Parathyroid adenoma (tissue), 2 donors: ENCODE results near the gene TRIM27.

ENCODE experiments used
- H2AFZ ChIP-seq: fragments of 300-600 bp; sonication (generic); one replicate; pipeline ENCODE4 v1.7.0; 2017; ENCODE audit warnings: antibody characterized with exemption, mild to moderate bottlenecking
- H3K27ac ChIP-seq: fragments of 300-600 bp; sonication (generic); one replicate; pipeline ENCODE4 v1.7.0; 2017
- H3K27me3 ChIP-seq: fragments of 300-600 bp; sonication (generic); one replicate; pipeline ENCODE4 v1.7.0; 2017; ENCODE audit warnings: low read length; ENCODE audit not compliant: control insufficient read depth, insufficient read depth
- H3K36me3 ChIP-seq: fragments of 300-600 bp; sonication (generic); one replicate; pipeline ENCODE4 v1.7.0; 2017; ENCODE audit warnings: low read length; ENCODE audit not compliant: control insufficient read depth, insufficient read depth
- H3K4me1 ChIP-seq: fragments of 300-600 bp; sonication (generic); one replicate; pipeline ENCODE4 v1.7.0; 2017; ENCODE audit warnings: control low read depth
- H3K4me2 ChIP-seq: fragments of 300-600 bp; sonication (generic); one replicate; pipeline ENCODE4 v1.7.0; 2017; ENCODE audit warnings: low read length
- H3K4me3 ChIP-seq: fragments of 300-600 bp; sonication (generic); one replicate; pipeline ENCODE4 v1.7.0; 2017; ENCODE audit warnings: low read depth, low read length
- H3K79me2 ChIP-seq: fragments of 300-600 bp; sonication (generic); one replicate; pipeline ENCODE4 v1.7.0; 2017; ENCODE audit warnings: control low read depth
- H3K9ac ChIP-seq: fragments of 300-600 bp; sonication (generic); one replicate; pipeline ENCODE4 v1.7.0; 2017; ENCODE audit warnings: mild to moderate bottlenecking
- H3K9me3 ChIP-seq: fragments of 300-600 bp; sonication (generic); one replicate; pipeline ENCODE4 v1.7.0; 2017; ENCODE audit warnings: low read length; ENCODE audit not compliant: control insufficient read depth
- CTCF ChIP-seq: fragments of 300-600 bp; sonication (generic); IDR thresholded peaks from one replicate; pipeline ENCODE4 v1.7.0; 2017; ENCODE audit warnings: antibody characterized with exemption, mild to moderate bottlenecking
- donor health status: primary hyperparathyroidism.

Gene TRIM27

DNA sequence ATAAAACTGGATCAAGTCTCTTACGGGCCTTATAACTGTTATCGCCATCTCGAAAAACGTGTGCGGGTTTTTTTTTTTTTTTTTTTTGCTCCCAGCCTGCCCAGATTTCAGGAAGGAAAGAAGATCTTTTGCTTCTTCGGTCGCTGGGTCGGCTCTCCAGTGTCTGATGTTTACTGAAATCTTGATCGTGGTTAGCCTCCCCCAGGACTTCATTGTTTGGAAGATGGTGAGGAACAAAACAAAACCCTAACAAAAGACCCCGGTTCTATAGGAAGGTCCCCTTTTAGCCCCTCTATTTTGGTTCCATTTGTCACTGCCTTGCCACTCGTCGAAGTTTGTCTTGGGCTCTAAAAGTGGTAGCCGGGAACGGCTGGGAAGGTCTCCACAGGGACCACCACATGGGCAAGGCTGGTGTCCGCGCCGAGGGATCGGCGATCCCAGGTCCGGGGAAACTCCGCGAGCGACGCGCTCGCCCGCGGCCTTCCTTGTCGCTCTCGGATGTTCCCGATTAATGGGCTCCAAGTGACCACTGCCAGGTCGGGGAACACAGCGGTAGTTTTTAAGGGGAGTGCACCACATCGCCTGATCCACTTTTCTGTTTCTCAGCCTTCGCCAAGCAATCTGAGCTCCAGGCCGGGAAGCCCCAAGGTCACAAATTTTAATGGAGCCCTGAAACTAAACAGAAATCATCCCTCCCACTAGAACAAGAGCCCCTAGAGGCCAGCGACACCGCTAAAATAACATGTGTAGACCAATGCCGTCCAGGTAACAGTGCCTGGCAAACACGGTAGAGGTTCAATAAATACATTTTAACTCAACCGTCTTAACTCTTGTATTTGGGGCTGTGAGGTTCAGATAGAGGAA is 27.0 kb downstream of the TRIM27 start:
- Histone ChIP-seq H3K27ac (peak overlapping the region; percentile 97), H3K79me2 (no peaks in the 10 kb centered on the region), H3K36me3 (no peaks in the 10 kb centered on the region), H3K9me3 (no peaks in the 10 kb centered on the region), H3K4me2 (peak overlapping the region; percentile 99), H3K4me1 (no peaks in the 10 kb centered on the region), H3K27me3 (no peaks in the 10 kb centered on the region), H2AFZ (peak overlapping the region; percentile 98), H3K4me3 (peak overlapping the region; percentile 99), H3K9ac (peak overlapping the region; percentile 28)
- TF ChIP-seq CTCF = no peak

GRCh38 chr6:28895131-28895812 is 28.5 kb downstream of the TRIM27 start:
- Histone ChIP-seq H3K4me3 (peak overlapping the region; percentile 99), H3K4me1 (no peaks in the 10 kb centered on the region), H3K27me3 (no peaks in the 10 kb centered on the region), H2AFZ (peak overlapping the region; percentile 98), H3K36me3 (no peaks in the 10 kb centered on the region), H3K4me2 (peak overlapping the region; percentile 99), H3K9me3 (no peaks in the 10 kb centered on the region), H3K79me2 (no peaks in the 10 kb centered on the region), H3K9ac (no peak overlapping the region), H3K27ac (peak overlapping the region; percentile 97)
- TF ChIP-seq CTCF = no peak

DNA sequence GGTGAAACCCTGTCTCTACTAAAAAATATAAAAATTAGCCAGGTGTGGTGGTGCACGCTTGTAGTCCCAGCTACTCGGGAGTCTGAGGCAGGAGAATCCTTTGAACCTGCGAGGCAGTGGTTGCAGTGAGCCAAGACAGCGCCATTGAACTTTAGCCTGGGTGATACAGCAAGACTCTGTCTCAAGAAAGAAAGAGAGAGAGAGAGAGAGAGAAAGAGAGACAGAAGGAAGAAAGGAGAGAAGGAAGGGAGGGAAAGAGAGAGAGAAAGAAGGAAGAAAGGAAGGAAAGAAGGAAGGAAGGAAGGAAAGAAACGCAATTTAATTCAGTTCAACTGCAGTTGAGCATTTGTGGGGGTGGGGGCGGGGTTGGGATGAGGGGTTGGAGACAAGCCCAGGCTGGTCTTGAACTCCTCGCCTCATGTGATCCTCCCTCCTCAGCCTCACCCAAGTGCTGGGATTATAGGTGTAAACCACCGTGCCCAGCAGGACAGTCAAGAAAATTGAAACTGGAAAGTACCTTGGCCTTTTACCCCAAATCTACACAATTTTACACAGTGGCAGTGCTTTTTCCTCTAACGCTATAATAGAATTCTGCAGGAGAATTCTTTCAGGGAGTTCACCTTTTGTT is 30.5 kb downstream of the TRIM27 start:
- Histone ChIP-seq H3K27me3 (no peaks in the 10 kb centered on the region), H3K79me2 (no peaks in the 10 kb centered on the region), H3K4me2 (no peak overlapping the region), H3K9ac (no peak overlapping the region), H3K9me3 (no peaks in the 10 kb centered on the region), H3K4me3 (no peak overlapping the region), H2AFZ (no peak overlapping the region), H3K36me3 (no peaks in the 10 kb centered on the region), H3K4me1 (no peaks in the 10 kb centered on the region), H3K27ac (no peak overlapping the region)
- TF ChIP-seq CTCF = no peak

- Histone ChIP-seq H3K27ac (no peak overlapping the region), H3K9me3 (no peaks in the 10 kb centered on the region), H3K4me1 (no peaks in the 10 kb centered on the region), H3K4me2 (no peak overlapping the region), H3K9ac (no peak overlapping the region), H3K4me3 (no peak overlapping the region), H3K79me2 (no peaks in the 10 kb centered on the region), H2AFZ (no peak overlapping the region), H3K27me3 (no peaks in the 10 kb centered on the region), H3K36me3 (no peaks in the 10 kb centered on the region)
- TF ChIP-seq CTCF = no peak
These were observed 31.3 kb downstream of the TRIM27 start for GRCh38 chr6:28892525-28892924.
